GM12878 (cell line): ENCODE measurements around the gene RCN1. TPM values are rescaled to one million over a fixed set of nuclear protein-coding genes. Genes with fewer than 3 reads are reported as not detected.
A peak's percentile ranks its signal among the peaks of the same experiment; 100 is the strongest.

Source experiments
- ASH2L ChIP-seq: fragments of 300-600, 200-600 bp; sonication (generic); IDR thresholded peaks from 2 replicates; pipeline ENCODE4 v1.6.1; 2017; ENCODE audit warnings: low read depth, mild to moderate bottlenecking, borderline replicate concordance
- BCL11A ChIP-seq: IDR thresholded peaks from 2 replicates; pipeline ENCODE4 v1.6.1; 2011; ENCODE audit warnings: low read depth, low read length
- BHLHE40 ChIP-seq, 2 experiments: fragments of 450-650 bp in 1 of 2; IDR thresholded peaks; 2 replicates each; pipeline ENCODE4 v1.6.1; 2011 to 2017; ENCODE audit warnings: low read depth in 2 of 2, borderline replicate concordance in 1 of 2, improper control_type of control experiment in 1 of 2, low read length in 1 of 2, mild to moderate bottlenecking in 1 of 2
- BMI1 ChIP-seq: fragments of 450-650 bp; IDR thresholded peaks from 2 replicates; pipeline ENCODE4 v1.6.1; 2016; ENCODE audit warnings: mild to moderate bottlenecking, moderate library complexity, borderline replicate concordance
- CBX5 ChIP-seq: sonication (generic); IDR thresholded peaks from 2 replicates; pipeline ENCODE4 v1.6.1; 2016; ENCODE audit warnings: low read depth, moderate library complexity, mild to moderate bottlenecking, inconsistent platforms
- CEBPB ChIP-seq, 2 experiments: fragments of 150-350 bp in 1 of 2; IDR thresholded peaks; 2 replicates each; pipeline ENCODE4 v1.6.1; 2012 to 2014; ENCODE audit warnings: low read depth in 2 of 2, low read length in 2 of 2, borderline replicate concordance in 1 of 2, inconsistent platforms in 1 of 2
- CHD2 ChIP-seq: IDR thresholded peaks from 2 replicates; pipeline ENCODE4 v1.6.1; 2011; ENCODE audit warnings: low read depth, low read length, improper control_type of control experiment, borderline replicate concordance
- CHD4 ChIP-seq: fragments of 200-600 bp; sonication (generic); IDR thresholded peaks from 2 replicates; pipeline ENCODE4 v1.6.1; 2016; ENCODE audit warnings: mild to moderate bottlenecking
- EP300 ChIP-seq, 2 experiments: fragments of 150-350 bp in 1 of 2; IDR thresholded peaks; 2 replicates each; pipeline ENCODE4 v1.6.1; 2011 to 2012; ENCODE audit warnings: low read depth in 2 of 2, low read length in 2 of 2, borderline replicate concordance in 1 of 2, improper control_type of control experiment in 1 of 2, inconsistent platforms in 1 of 2; ENCODE audit not compliant: control insufficient read depth in 1 of 2
- GATAD2B ChIP-seq: fragments of 450-650 bp; conservative IDR thresholded peaks from 2 replicates; pipeline ENCODE4 v1.6.1; 2017; ENCODE audit warnings: low read depth, mild to moderate bottlenecking, moderate library complexity
- HDGF ChIP-seq: fragments of 450-650 bp; IDR thresholded peaks from 2 replicates; pipeline ENCODE4 v1.6.1; 2016; ENCODE audit warnings: antibody characterized with exemption
- IRF4 ChIP-seq: IDR thresholded peaks from 2 replicates; pipeline ENCODE4 v1.6.1; 2011; ENCODE audit warnings: low read depth, low read length
- LARP7 ChIP-seq: fragments of 450-650 bp; IDR thresholded peaks from 2 replicates; pipeline ENCODE4 v1.6.1; 2017; ENCODE audit warnings: mild to moderate bottlenecking
- MEF2A ChIP-seq: IDR thresholded peaks from 2 replicates; pipeline ENCODE4 v1.6.1; 2011; ENCODE audit warnings: low read depth, mild to moderate bottlenecking, low read length, moderate library complexity; ENCODE audit not compliant: insufficient read depth
- NFIC ChIP-seq: IDR thresholded peaks from 2 replicates; pipeline ENCODE4 v1.6.1; 2012; ENCODE audit warnings: low read depth, mild to moderate bottlenecking, inconsistent platforms, low read length, moderate library complexity
- NR2C1 ChIP-seq: fragments of 450-650 bp; IDR thresholded peaks from 2 replicates; pipeline ENCODE4 v1.6.1; 2017; ENCODE audit warnings: antibody characterized with exemption, mild to moderate bottlenecking, moderate library complexity
- POLR2AphosphoS5 ChIP-seq: IDR thresholded peaks from 2 replicates; pipeline ENCODE4 v1.6.1; 2011; ENCODE audit warnings: mild to moderate bottlenecking, low read length, inconsistent platforms
- RAD21 ChIP-seq: IDR thresholded peaks from 2 replicates; pipeline ENCODE4 v1.6.1; 2011; ENCODE audit warnings: mild to moderate bottlenecking, low read depth, low read length, moderate library complexity; ENCODE audit not compliant: insufficient read depth
- RAD51 ChIP-seq: fragments of 450-650 bp; IDR thresholded peaks from 2 replicates; pipeline ENCODE4 v1.6.1; 2016; ENCODE audit warnings: moderate library complexity, mild to moderate bottlenecking, inconsistent platforms
- RUNX3 ChIP-seq: IDR thresholded peaks from 2 replicates; pipeline ENCODE4 v1.6.1; 2012; ENCODE audit warnings: low read length, inconsistent platforms
- SP1 ChIP-seq: IDR thresholded peaks from one replicate; pipeline ENCODE4 v1.6.1; 2011; ENCODE audit warnings: low read depth, low read length
- ZBED1 ChIP-seq: IDR thresholded peaks from 2 replicates; pipeline ENCODE4 v1.6.1; 2016; ENCODE audit warnings: borderline replicate concordance
- ZNF207 ChIP-seq: fragments of 450-650 bp; IDR thresholded peaks from 2 replicates; pipeline ENCODE4 v1.6.1; 2014; ENCODE audit warnings: antibody characterized with exemption, mild to moderate bottlenecking, borderline replicate concordance
- polyA plus RNA-seq, 11 experiments: library from polyadenylated mRNA; depleted of rRNA in 4 of 11; unstranded in 6 of 11; stranded (reverse) in 5 of 11; fragments of >200 nt; fragmentation: Nextera tagmentation in 4 of 11; fragmentation: Illumina TruSeq in 1 of 11; extraction: Ambion mirVana in 4 of 11; extraction: Trizol in 1 of 11; gene quantifications; 1 replicate in 1 of 11; 2 replicates in 10 of 11; pipeline versions ENCODE4 v1.2.1 to v1.2.3, GENCODE V29; 2011 to 2016; ENCODE audit warnings: inconsistent platforms in 2 of 11, missing spikeins in 2 of 11, low read depth in 1 of 11
- total RNA-seq, 4 experiments: library from RNA; depleted of rRNA in 3 of 4; stranded (reverse); fragments of >200 nt in 3 of 4; fragmentation: Illumina TruSeq in 1 of 4; extraction: Trizol in 1 of 4; gene quantifications; 2 replicates each; pipeline versions ENCODE4 v1.2.1 to v1.2.3, GENCODE V29; 2013 to 2021
- TF ChIP-seq, protein P1 (sequence below): fragments of 450-650 bp; IDR thresholded peaks from 2 replicates; pipeline ENCODE4 v1.6.1; 2017; ENCODE audit warnings: borderline replicate concordance
- TF ChIP-seq, protein P2 (sequence below): IDR thresholded peaks from 2 replicates; pipeline ENCODE4 v1.6.1; 2011; ENCODE audit warnings: mild to moderate bottlenecking, low read depth, low read length, moderate library complexity; ENCODE audit not compliant: insufficient replicate concordance
- TF ChIP-seq, protein P3 (sequence below): fragments of 450-650 bp; formaldehyde crosslinking; IDR thresholded peaks from 2 replicates; pipeline ENCODE4 v1.4.0; 2022; ENCODE audit warnings: mild to moderate bottlenecking, moderate library complexity

The RCN1 gene
- total and polyA plus RNA-seq, 10 of the 15 experiments (the other 5 are each of a cell fraction or from before 2014, with no cell fraction given) = 17.6 to 76.7 (median 56.4) TPM

DNA sequence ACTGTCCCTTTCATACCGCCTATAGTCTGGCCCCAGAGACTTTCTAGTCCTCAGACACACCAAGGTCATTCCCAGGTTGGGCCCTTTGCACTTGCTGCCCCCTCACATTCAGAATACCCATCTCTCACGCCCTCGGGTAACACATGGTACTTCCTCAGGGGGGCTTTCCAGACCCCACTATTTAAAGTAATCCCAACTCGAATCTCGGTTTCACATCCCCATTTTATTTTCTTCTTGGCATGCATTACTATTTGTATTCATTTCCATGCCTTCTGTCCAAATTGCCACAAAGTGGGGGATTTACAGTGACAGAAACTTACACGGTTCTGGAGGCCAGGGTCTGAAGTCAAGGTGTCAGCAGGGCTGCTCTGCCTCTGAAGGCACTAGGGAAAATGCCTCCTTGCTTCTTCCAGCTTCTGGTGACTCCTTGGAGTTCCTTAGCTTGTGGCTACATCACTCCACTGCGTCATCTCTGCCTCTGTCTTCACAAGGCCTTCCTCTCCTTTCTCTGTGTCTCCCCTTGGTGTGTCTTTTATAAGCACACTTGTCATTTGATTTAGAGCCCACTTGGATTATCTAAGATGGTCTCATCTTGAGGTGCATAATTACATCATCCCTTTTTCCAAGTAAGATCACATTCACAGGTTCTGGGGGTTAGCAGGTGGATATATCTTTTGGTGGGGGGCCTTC is 15.1 kb downstream of the RCN1 start (continued):
- TF ChIP-seq, protein P1, sequence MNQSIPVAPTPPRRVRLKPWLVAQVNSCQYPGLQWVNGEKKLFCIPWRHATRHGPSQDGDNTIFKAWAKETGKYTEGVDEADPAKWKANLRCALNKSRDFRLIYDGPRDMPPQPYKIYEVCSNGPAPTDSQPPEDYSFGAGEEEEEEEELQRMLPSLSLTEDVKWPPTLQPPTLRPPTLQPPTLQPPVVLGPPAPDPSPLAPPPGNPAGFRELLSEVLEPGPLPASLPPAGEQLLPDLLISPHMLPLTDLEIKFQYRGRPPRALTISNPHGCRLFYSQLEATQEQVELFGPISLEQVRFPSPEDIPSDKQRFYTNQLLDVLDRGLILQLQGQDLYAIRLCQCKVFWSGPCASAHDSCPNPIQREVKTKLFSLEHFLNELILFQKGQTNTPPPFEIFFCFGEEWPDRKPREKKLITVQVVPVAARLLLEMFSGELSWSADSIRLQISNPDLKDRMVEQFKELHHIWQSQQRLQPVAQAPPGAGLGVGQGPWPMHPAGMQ = no peak
- TF ChIP-seq, protein P2, sequence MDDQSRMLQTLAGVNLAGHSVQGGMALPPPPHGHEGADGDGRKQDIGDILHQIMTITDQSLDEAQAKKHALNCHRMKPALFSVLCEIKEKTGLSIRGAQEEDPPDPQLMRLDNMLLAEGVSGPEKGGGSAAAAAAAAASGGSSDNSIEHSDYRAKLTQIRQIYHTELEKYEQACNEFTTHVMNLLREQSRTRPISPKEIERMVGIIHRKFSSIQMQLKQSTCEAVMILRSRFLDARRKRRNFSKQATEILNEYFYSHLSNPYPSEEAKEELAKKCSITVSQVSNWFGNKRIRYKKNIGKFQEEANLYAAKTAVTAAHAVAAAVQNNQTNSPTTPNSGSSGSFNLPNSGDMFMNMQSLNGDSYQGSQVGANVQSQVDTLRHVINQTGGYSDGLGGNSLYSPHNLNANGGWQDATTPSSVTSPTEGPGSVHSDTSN = no peak
- TF ChIP-seq MEF2A (peak; percentile 93), POLR2AphosphoS5 (peak; percentile 90), SP1 (peak; percentile 59), EP300 (IDR thresholded peaks at IDR 0.05; ENCODE audit: borderline replicate concordance in 1 of 2, control insufficient read depth in 1 of 2, low read depth in 2 of 2, low read length in 2 of 2) (peak; percentile 82), CHD4 (no peak), CBX5 (no peak), NFIC (peak; percentile 95), LARP7 (no peak), HDGF (0 out of 2 replicates have a peak, but pooled peaks have one; percentile 44), NR2C1 (peak; percentile 56; the same call in 1 of the 2 replicates), CEBPB (IDR thresholded peaks at IDR 0.05; ENCODE audit: borderline replicate concordance in 1 of 2, low read depth in 2 of 2, low read length in 2 of 2) (peak in 1 of 2 experiments; percentile 79; a peak in 1 of 4 replicates), CHD2 (peak; percentile 22; the same call in 1 of the 2 replicates), GATAD2B (peak; percentile 93), BCL11A (peak; percentile 85), ZNF207 (0 out of 2 replicates have a peak, but pooled peaks have one; percentile 40), BMI1 (peak; percentile 42; the same call in 1 of the 2 replicates), RUNX3 (peak; percentile 83), RAD21 (no peak), IRF4 (peak; percentile 79), BHLHE40 (IDR thresholded peaks at IDR 0.05; ENCODE audit: borderline replicate concordance in 1 of 2, low read depth in 2 of 2, low read length in 1 of 2) (peak; percentile 68 to 76), ZBED1 (peak; percentile 91), ASH2L (no peak), RAD51 (peak; percentile 34; the same call in 1 of the 2 replicates)
- TF ChIP-seq, protein P3, sequence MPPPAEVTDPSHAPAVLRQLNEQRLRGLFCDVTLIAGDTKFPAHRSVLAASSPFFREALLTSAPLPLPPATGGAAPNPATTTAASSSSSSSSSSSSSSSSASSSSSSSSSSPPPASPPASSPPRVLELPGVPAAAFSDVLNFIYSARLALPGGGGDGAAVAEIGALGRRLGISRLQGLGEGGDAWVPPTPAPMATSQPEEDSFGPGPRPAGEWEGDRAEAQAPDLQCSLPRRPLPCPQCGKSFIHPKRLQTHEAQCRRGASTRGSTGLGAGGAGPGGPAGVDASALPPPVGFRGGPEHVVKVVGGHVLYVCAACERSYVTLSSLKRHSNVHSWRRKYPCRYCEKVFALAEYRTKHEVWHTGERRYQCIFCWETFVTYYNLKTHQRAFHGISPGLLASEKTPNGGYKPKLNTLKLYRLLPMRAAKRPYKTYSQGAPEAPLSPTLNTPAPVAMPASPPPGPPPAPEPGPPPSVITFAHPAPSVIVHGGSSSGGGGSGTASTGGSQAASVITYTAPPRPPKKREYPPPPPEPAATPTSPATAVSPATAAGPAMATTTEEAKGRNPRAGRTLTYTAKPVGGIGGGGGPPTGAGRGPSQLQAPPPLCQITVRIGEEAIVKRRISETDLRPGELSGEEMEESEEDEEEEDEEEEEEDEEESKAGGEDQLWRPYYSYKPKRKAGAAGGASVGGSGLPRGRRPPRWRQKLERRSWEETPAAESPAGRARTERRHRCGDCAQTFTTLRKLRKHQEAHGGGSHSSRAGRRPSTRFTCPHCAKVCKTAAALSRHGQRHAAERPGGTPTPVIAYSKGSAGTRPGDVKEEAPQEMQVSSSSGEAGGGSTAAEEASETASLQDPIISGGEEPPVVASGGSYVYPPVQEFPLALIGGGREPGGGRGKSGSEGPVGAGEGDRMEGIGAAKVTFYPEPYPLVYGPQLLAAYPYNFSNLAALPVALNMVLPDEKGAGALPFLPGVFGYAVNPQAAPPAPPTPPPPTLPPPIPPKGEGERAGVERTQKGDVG (CRISPR knock-in tag) = no peak
